AG04450 (cell line): ENCODE measurements around the gene FUT7. TPM values are rescaled to one million over a fixed set of nuclear protein-coding genes. Genes with fewer than 3 reads are reported as not detected.

Experiments
- CTCF ChIA-PET: fragments of 300-600, 350-600 bp; formaldehyde crosslinking; extraction: SDS; loops from one replicate; lab custom pipeline; 2022; ENCODE audit warnings: antibody characterized with exemption, inconsistent platforms; lab: Charles Lee
- POLR2A ChIA-PET: fragments of 350-600 bp; formaldehyde crosslinking; extraction: SDS; loops from one replicate; lab custom pipeline; 2021; ENCODE audit warnings: antibody characterized with exemption, inconsistent platforms; lab: Yijun Ruan, JAX
- DNase-seq: peaks from one replicate; pipeline ENCODE4 v3.0.0-alpha.2; 2011; ENCODE audit warnings: low read depth, low spot score
- H3K27ac ChIP-seq: one replicate; pipeline ENCODE4 v1.5.1; 2012; ENCODE audit warnings: low read depth, low read length, control low read depth
- H3K27me3 ChIP-seq: one replicate; pipeline ENCODE4 v1.6.0; 2012; ENCODE audit warnings: low read length; ENCODE audit not compliant: control insufficient read depth, insufficient read depth
- H3K4me3 ChIP-seq: 2 replicates; pipeline ENCODE4 v1.5.1; 2011; ENCODE audit warnings: mild to moderate bottlenecking, low read depth, low read length, control low read depth
- H3K9me3 ChIP-seq: 2 replicates; pipeline ENCODE4 v1.5.1; 2012; ENCODE audit warnings: low read length; ENCODE audit not compliant: control insufficient read depth, insufficient read depth
- CTCF ChIP-seq: IDR thresholded peaks from 2 replicates; pipeline ENCODE4 v1.5.1; 2011; ENCODE audit warnings: low read depth, low read length, control low read depth, inconsistent platforms
- polyA plus RNA-seq: library from polyadenylated mRNA; depleted of rRNA; stranded (reverse); fragments of >200 nt; gene quantifications from 2 replicates; pipeline ENCODE4 v1.2.3, GENCODE V29; 2011; rRNA removed

Gene FUT7
- polyA plus RNA-seq, 1 experiment: not detected

DNA sequence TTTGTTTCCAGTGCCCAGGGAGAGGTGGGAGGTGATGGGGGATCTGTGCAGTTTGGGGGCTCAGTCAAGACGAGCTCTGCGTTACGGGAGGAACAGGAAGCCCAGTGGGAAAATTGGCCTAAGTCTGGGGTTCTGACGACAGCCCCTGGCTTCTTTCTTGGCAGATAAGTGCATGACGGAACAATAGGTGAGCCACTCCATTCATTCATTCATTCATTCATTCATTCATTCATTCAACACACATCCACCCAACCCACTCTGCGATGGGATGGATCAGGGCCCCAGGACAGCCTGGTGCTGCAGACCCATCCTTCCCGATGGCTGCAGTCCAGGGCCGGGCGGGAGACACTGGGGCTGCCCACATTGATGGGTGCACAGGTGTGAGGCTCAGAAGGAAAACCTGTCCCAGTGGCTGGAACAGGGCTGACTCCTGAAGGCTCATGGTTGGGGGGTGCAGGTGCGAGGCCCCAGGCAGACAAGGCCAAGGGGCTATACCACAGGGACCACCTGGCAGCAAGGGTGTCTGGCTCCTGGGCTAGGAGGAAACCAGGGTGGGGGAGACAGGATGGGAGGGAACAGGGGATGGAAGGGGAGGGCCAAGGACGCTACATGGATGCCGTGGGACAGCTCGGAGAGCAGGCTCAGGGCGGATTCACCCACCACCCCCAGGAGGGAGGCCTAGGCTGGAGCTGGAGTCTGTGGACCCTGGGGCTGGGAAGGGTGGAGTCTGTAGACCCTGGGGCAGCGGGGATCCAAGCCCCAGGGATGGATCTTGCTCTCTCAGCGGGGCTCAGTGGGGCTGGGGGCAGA lies 51.0 kb downstream of the FUT7 start:
- no peak for TF ChIP-seq CTCF
- POLR2A ChIA-PET: no interaction called here
- Histone ChIP-seq H3K4me3 (no peak overlapping the region), H3K27me3 (peaks cover 37% of the 10 kb centered on the region), H3K9me3 (no peaks in the 10 kb centered on the region; the same call in 1 of the 2 replicates), H3K27ac (no peak overlapping the region)
- CTCF ChIA-PET: no interaction called here
- DNase-seq: no peak

Other genes starting within 250 kb of the FUT7 start
- 34.9 and 44.3 TPM in 2 replicates for gene TMEM141, start 240.7 kb downstream of the FUT7 start, polyA plus RNA-seq
- gene CCDC183, start 235.8 kb downstream of the FUT7 start, polyA plus RNA-seq: 0.05 and 0.21 TPM in 2 replicates
- 35.4 and 41.1 TPM in 2 replicates for gene RABL6, start 224.1 kb downstream of the FUT7 start, polyA plus RNA-seq
- gene AJM1, start 189.6 kb downstream of the FUT7 start, polyA plus RNA-seq: 0.26 and 0.42 TPM in 2 replicates
- 91.6 and 116 TPM in 2 replicates for gene PHPT1, start 182.7 kb downstream of the FUT7 start, polyA plus RNA-seq
- gene MAMDC4, start 179.7 kb downstream of the FUT7 start, polyA plus RNA-seq: 0.63 and 0.86 TPM in 2 replicates
- 445 and 453 TPM in 2 replicates for gene EDF1, start 165.8 kb downstream of the FUT7 start, polyA plus RNA-seq
- 6.1 and 6.9 TPM in 2 replicates for gene TRAF2, start 145.6 kb downstream of the FUT7 start, polyA plus RNA-seq
- gene FBXW5, start 87.3 kb downstream of the FUT7 start, polyA plus RNA-seq: 31.2 and 46.4 TPM in 2 replicates
- gene C8G, start 86.8 kb downstream of the FUT7 start, polyA plus RNA-seq: 0.41 TPM in 1 of 2 replicates, not detected in the other
- not detected in 2 replicates for gene LCN12, start 79.8 kb downstream of the FUT7 start, polyA plus RNA-seq
- 7.8 and 9.6 TPM in 2 replicates for gene PTGDS, start 54.6 kb downstream of the FUT7 start, polyA plus RNA-seq
- 1.5 TPM in 2 replicates for gene LCNL1, start 49.1 kb downstream of the FUT7 start, polyA plus RNA-seq
- gene PAXX, start 39.7 kb downstream of the FUT7 start, polyA plus RNA-seq: 6.0 and 6.7 TPM in 2 replicates
- gene CLIC3, start 35.5 kb downstream of the FUT7 start, polyA plus RNA-seq: 0.42 and 0.63 TPM in 2 replicates
- 4.7 and 8.8 TPM in 2 replicates for gene ABCA2, start 3.9 kb downstream of the FUT7 start, polyA plus RNA-seq
- 8.9 and 16.5 TPM in 2 replicates for gene NPDC1, start 14.1 kb upstream of the FUT7 start, polyA plus RNA-seq
- not detected in 2 replicates for gene ENTPD2, start 22.0 kb upstream of the FUT7 start, polyA plus RNA-seq
- 1.5 and 1.8 TPM in 2 replicates for gene SAPCD2, start 38.5 kb upstream of the FUT7 start, polyA plus RNA-seq
- gene UAP1L1, start 45.4 kb upstream of the FUT7 start, polyA plus RNA-seq: 5.1 and 6.3 TPM in 2 replicates
- 40.8 and 50.2 TPM in 2 replicates for gene MAN1B1, start 54.9 kb upstream of the FUT7 start, polyA plus RNA-seq
- 30.6 and 52.6 TPM in 2 replicates for gene DPP7, start 82.6 kb upstream of the FUT7 start, polyA plus RNA-seq
- gene GRIN1, start 107.1 kb upstream of the FUT7 start, polyA plus RNA-seq: 0.04 TPM in 1 of 2 replicates, not detected in the other
- gene LRRC26, start 138.0 kb upstream of the FUT7 start, polyA plus RNA-seq: not detected in 2 replicates
- not detected in 2 replicates for gene TMEM210, start 140.0 kb upstream of the FUT7 start, polyA plus RNA-seq
- gene ANAPC2, start 156.5 kb upstream of the FUT7 start, polyA plus RNA-seq: 12.1 and 14.6 TPM in 2 replicates
- 35.0 and 46.9 TPM in 2 replicates for gene SSNA1, start 156.6 kb upstream of the FUT7 start, polyA plus RNA-seq
- gene TPRN, start 168.7 kb upstream of the FUT7 start, polyA plus RNA-seq: 2.8 and 3.8 TPM in 2 replicates
- 44.2 and 50.2 TPM in 2 replicates for gene TMEM203, start 173.6 kb upstream of the FUT7 start, polyA plus RNA-seq
- 2.8 and 3.8 TPM in 2 replicates for gene NDOR1, start 173.6 kb upstream of the FUT7 start, polyA plus RNA-seq
- 0.17 and 0.45 TPM in 2 replicates for gene RNF208, start 190.2 kb upstream of the FUT7 start, polyA plus RNA-seq
- 0.27 and 0.56 TPM in 2 replicates for gene CYSRT1, start 193.1 kb upstream of the FUT7 start, polyA plus RNA-seq
- gene RNF224, start 195.4 kb upstream of the FUT7 start, polyA plus RNA-seq: not detected in 2 replicates
- gene SLC34A3, start 198.8 kb upstream of the FUT7 start, polyA plus RNA-seq: not detected in 2 replicates
- 223 and 262 TPM in 2 replicates for gene TUBB4B, start 209.2 kb upstream of the FUT7 start, polyA plus RNA-seq
- not detected in 2 replicates for gene STPG3, start 219.2 kb upstream of the FUT7 start, polyA plus RNA-seq
- gene NELFB, start 223.2 kb upstream of the FUT7 start, polyA plus RNA-seq: 27.1 and 38.7 TPM in 2 replicates
- gene TOR4A, start 245.6 kb upstream of the FUT7 start, polyA plus RNA-seq: 14.1 and 18.7 TPM in 2 replicates